Caki2 (cell line): ENCODE results near the gene KLHL11. TPM values are rescaled to one million over a fixed set of nuclear protein-coding genes. Genes with fewer than 3 reads are reported as not detected.

Source experiments
- DNase-seq: peaks from one replicate; pipeline ENCODE4 v3.0.0-alpha.2; 2015; ENCODE audit warnings: low read depth
- in situ Hi-C: cut with HindIII; loops from 2 replicates; pipeline ENCODE4 v1.10.0; 2016; ENCODE audit warnings: low sequenced_read_pairs, low pct_unique_long_range_greater_than_20kb, mixed read lengths
- total RNA-seq: library from RNA; depleted of rRNA; stranded (reverse); fragments of >200 nt; shearing (Covaris generic); gene quantifications from 2 replicates; pipeline ENCODE4 v1.2.3, GENCODE V29; 2014; ENCODE audit warnings: low replicate concordance; rRNA removed

Gene KLHL11
- total RNA-seq = 10.3 and 15.5 TPM in 2 replicates

GRCh38 chr17:41864836-41865595 lies at the start of gene KLHL11:
Gene KLHL11 (minus strand): TSS chr17:41865423. CDS start chr17:41865370, 53 bp downstream.
- in situ Hi-C loops = no loop called here
- peak; percentile 84 for DNase-seq

- in situ Hi-C loops = no loop called here
- no peak for DNase-seq
These were observed 49.8 kb upstream of the KLHL11 start for GRCh38 chr17:41915020-41915419.

GRCh38 chr17:41914358-41914766 lies 49.1 kb upstream of the KLHL11 start:
- in situ Hi-C loops = no loop called here
- DNase-seq = no peak

- in situ Hi-C loops = no loop called here
- DNase-seq = no peak
These were observed 48.6 kb upstream of the KLHL11 start for GRCh38 chr17:41913798-41914197.

GRCh38 chr17:41912925-41913324 lies 47.7 kb upstream of the KLHL11 start:
- DNase-seq = no peak
- in situ Hi-C loops = no loop called here

- DNase-seq = peak; percentile 95
- in situ Hi-C loops = no loop called here
These were observed 45.6 kb upstream of the KLHL11 start for GRCh38 chr17:41910701-41911391.

GRCh38 chr17:41909088-41909487 lies 43.9 kb upstream of the KLHL11 start:
- in situ Hi-C loops = no loop called here
- DNase-seq = peak; percentile 47

- peak; percentile 96 for DNase-seq
- in situ Hi-C loops = no loop called here
These were observed 42.7 kb upstream of the KLHL11 start for GRCh38 chr17:41907633-41908539.

GRCh38 chr17:41907185-41907556 lies 41.9 kb upstream of the KLHL11 start:
- in situ Hi-C loops = no loop called here
- no peak for DNase-seq

GRCh38 chr17:41906465-41907184 lies 41.4 kb upstream of the KLHL11 start:
- no peak for DNase-seq
- in situ Hi-C loops = no loop called here

GRCh38 chr17:41905172-41905571 lies 39.9 kb upstream of the KLHL11 start:
- DNase-seq = no peak
- in situ Hi-C loops = no loop called here

- in situ Hi-C loops = no loop called here
- DNase-seq = no peak
These were observed 39.1 kb upstream of the KLHL11 start for GRCh38 chr17:41904242-41904841.

GRCh38 chr17:41901646-41902045 lies 36.4 kb upstream of the KLHL11 start:
- DNase-seq = peak; percentile 19
- in situ Hi-C loops = no loop called here

GRCh38 chr17:41896726-41897125 lies 31.5 kb upstream of the KLHL11 start:
- in situ Hi-C loops = no loop called here
- no peak for DNase-seq

GRCh38 chr17:41895617-41896016 lies 30.4 kb upstream of the KLHL11 start:
- in situ Hi-C loops = no loop called here
- no peak for DNase-seq

GRCh38 chr17:41894791-41895331 lies 29.6 kb upstream of the KLHL11 start:
- in situ Hi-C loops = no loop called here
- DNase-seq = peak; percentile 85

- no peak for DNase-seq
- in situ Hi-C loops = no loop called here
These were observed 28.2 kb upstream of the KLHL11 start for GRCh38 chr17:41893384-41893783.

- in situ Hi-C loops = no loop called here
These were observed 26.8 kb upstream of the KLHL11 start for GRCh38 chr17:41892021-41892376.

More at GRCh38 chr17:41892021-41892376, 26.8 kb upstream of the KLHL11 start:
- DNase-seq = no peak
